K562 (cell line): ENCODE results near the gene FKRP. TPM values are rescaled to one million over a fixed set of nuclear protein-coding genes. Genes with fewer than 3 reads are reported as not detected.

Source experiments
- ATF3 ChIP-seq, 2 experiments: fragments of 450-650 bp in 1 of 2; sonication (generic) in 1 of 2; formaldehyde crosslinking in 1 of 2; IDR thresholded peaks in 1 of 2; conservative IDR thresholded peaks in 1 of 2; 2 replicates each; pipeline versions ENCODE4 v1.6.1 to v1.8.1; 2016 to 2023; ENCODE audit warnings: mild to moderate bottlenecking in 2 of 2, moderate library complexity in 2 of 2, inconsistent platforms in 1 of 2, missing genetic modification reagents in 1 of 2
- BDP1 ChIP-seq: IDR thresholded peaks from 3 replicates; pipeline ENCODE4 v1.6.1; 2011; ENCODE audit not compliant: insufficient read length, insufficient read depth
- ETV6 ChIP-seq, 3 experiments: fragments of 150-350 bp in 1 of 3; sonication (generic) in 1 of 3; formaldehyde crosslinking in 1 of 3; IDR thresholded peaks; 2 replicates each; pipeline versions ENCODE4 v1.6.1 to v1.8.0; 2014 to 2022; ENCODE audit warnings: borderline replicate concordance in 2 of 3, low read depth in 2 of 3, antibody characterized with exemption in 1 of 3, low read length in 1 of 3, mild to moderate bottlenecking in 1 of 3, missing genetic modification reagents in 1 of 3
- FOXJ2 ChIP-seq: fragments of 200-800 bp; sonication (Bioruptor generic); IDR thresholded peaks from 2 replicates; pipeline ENCODE4 v1.6.1; 2016; ENCODE audit warnings: missing genetic modification characterization, missing compliant biosample characterization
- ZBTB40 ChIP-seq, 2 experiments: fragments of 450-650 bp in 1 of 2; sonication (generic) in 1 of 2; formaldehyde crosslinking in 1 of 2; IDR thresholded peaks; 2 replicates each; pipeline versions ENCODE4 v1.7.1 to v1.9.0; 2016 to 2022; ENCODE audit warnings: inconsistent platforms in 1 of 2, mild to moderate bottlenecking in 1 of 2, missing genetic modification reagents in 1 of 2
- polyA plus RNA-seq, 8 experiments: library from polyadenylated mRNA; depleted of rRNA in 4 of 8; stranded (reverse) in 5 of 8; unstranded in 3 of 8; fragments of >200 nt; fragmentation: Nextera tagmentation in 2 of 8; fragmentation: Illumina TruSeq in 1 of 8; extraction: Ambion mirVana in 2 of 8; extraction: Trizol in 1 of 8; gene quantifications; 2 replicates each; pipeline versions ENCODE4 v1.2.1 to v1.2.3, GENCODE V29; 2011 to 2014; ENCODE audit warnings: inconsistent platforms in 1 of 8, missing spikeins in 1 of 8
- total RNA-seq, 7 experiments: library from RNA; depleted of rRNA in 6 of 7; stranded (reverse); fragments of >200 nt in 6 of 7; fragmentation: Illumina TruSeq in 2 of 7; extraction: Trizol in 2 of 7; gene quantifications; 2 replicates each; pipeline versions ENCODE4 v1.2.1 to v1.2.3, GENCODE V29; 2011 to 2021; ENCODE audit warnings: low replicate concordance in 1 of 7
- TF ChIP-seq, protein P1 (sequence below): fragments of 450-650 bp; formaldehyde crosslinking; IDR thresholded peaks from 2 replicates; pipeline ENCODE4 v1.4.0; 2022; ENCODE audit warnings: missing genetic modification characterization
- TF ChIP-seq, protein P2 (sequence below), 3 experiments: fragments of 200-800 bp in 1 of 3; fragments of 250-450 bp in 1 of 3; fragments of 450-650 bp in 1 of 3; sonication (Bioruptor Pico) in 1 of 3; sonication (Bioruptor generic) in 1 of 3; formaldehyde crosslinking in 1 of 3; IDR thresholded peaks; 2 replicates each; pipeline versions ENCODE4 v1.6.1 to v1.8.0; 2016 to 2022; ENCODE audit warnings: mild to moderate bottlenecking in 2 of 3, missing genetic modification characterization in 2 of 3, missing compliant biosample characterization in 1 of 3, moderate library complexity in 1 of 3

FKRP gene
- total and polyA plus RNA-seq, 9 of the 15 experiments (the other 6 are each of a cell fraction or from before 2014, with no cell fraction given) = 0.68 to 16.1 (median 6.5) TPM

- TF ChIP-seq ETV6 (IDR thresholded peaks at IDR 0.05; ENCODE audit: borderline replicate concordance in 1 of 2, low read depth in 2 of 2, low read length in 1 of 2) = no peak
- TF ChIP-seq ETV6 (CRISPR knock-in tag; IDR thresholded peaks at IDR 0.05; ENCODE audit: borderline replicate concordance) = no peak
- TF ChIP-seq ZBTB40 (IDR thresholded peaks at IDR 0.05) = no peak; the same call in 1 of the 2 replicates
- TF ChIP-seq ZBTB40 (CRISPR knock-in tag; IDR thresholded peaks at IDR 0.05) = no peak; the same call in 1 of the 2 replicates
- TF ChIP-seq, protein P1, sequence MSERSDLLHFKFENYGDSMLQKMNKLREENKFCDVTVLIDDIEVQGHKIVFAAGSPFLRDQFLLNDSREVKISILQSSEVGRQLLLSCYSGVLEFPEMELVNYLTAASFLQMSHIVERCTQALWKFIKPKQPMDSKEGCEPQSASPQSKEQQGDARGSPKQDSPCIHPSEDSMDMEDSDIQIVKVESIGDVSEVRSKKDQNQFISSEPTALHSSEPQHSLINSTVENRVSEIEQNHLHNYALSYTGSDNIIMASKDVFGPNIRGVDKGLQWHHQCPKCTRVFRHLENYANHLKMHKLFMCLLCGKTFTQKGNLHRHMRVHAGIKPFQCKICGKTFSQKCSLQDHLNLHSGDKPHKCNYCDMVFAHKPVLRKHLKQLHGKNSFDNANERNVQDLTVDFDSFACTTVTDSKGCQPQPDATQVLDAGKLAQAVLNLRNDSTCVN (CRISPR knock-in tag) = no peak
- TF ChIP-seq, protein P2, sequence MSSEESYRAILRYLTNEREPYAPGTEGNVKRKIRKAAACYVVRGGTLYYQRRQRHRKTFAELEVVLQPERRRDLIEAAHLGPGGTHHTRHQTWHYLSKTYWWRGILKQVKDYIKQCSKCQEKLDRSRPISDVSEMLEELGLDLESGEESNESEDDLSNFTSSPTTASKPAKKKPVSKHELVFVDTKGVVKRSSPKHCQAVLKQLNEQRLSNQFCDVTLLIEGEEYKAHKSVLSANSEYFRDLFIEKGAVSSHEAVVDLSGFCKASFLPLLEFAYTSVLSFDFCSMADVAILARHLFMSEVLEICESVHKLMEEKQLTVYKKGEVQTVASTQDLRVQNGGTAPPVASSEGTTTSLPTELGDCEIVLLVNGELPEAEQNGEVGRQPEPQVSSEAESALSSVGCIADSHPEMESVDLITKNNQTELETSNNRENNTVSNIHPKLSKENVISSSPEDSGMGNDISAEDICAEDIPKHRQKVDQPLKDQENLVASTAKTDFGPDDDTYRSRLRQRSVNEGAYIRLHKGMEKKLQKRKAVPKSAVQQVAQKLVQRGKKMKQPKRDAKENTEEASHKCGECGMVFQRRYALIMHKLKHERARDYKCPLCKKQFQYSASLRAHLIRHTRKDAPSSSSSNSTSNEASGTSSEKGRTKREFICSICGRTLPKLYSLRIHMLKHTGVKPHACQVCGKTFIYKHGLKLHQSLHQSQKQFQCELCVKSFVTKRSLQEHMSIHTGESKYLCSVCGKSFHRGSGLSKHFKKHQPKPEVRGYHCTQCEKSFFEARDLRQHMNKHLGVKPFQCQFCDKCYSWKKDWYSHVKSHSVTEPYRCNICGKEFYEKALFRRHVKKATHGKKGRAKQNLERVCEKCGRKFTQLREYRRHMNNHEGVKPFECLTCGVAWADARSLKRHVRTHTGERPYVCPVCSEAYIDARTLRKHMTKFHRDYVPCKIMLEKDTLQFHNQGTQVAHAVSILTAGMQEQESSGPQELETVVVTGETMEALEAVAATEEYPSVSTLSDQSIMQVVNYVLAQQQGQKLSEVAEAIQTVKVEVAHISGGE (CRISPR knock-in tag; IDR thresholded peaks at IDR 0.05) = no peak
- TF ChIP-seq ATF3 (IDR thresholded peaks at IDR 0.05) = no peak
- TF ChIP-seq ATF3 (CRISPR knock-in tag; conservative IDR thresholded peaks at IDR 0.05) = no peak
- no peak for TF ChIP-seq BDP1
- TF ChIP-seq FOXJ2 (tag) = no peak
Observed at GRCh38 chr19:46787331-46788261, 41.7 kb downstream of the FKRP start (continued).
